A172 (cell line): ENCODE data around the gene SLC31A1. TPM values are rescaled to one million over a fixed set of nuclear protein-coding genes. Genes with fewer than 3 reads are reported as not detected.

Experiments
- DNase-seq: peaks from one replicate; pipeline ENCODE4 v3.0.0-alpha.2; 2015; ENCODE audit warnings: low spot score
- total RNA-seq: library from RNA; depleted of rRNA; stranded (reverse); fragments of >200 nt; shearing (Covaris generic); gene quantifications from 2 replicates; pipeline ENCODE4 v1.2.3, GENCODE V29; 2014; rRNA removed

SLC31A1 gene
- total RNA-seq, 1 experiment from 2014 or later = 15.3 TPM

DNA sequence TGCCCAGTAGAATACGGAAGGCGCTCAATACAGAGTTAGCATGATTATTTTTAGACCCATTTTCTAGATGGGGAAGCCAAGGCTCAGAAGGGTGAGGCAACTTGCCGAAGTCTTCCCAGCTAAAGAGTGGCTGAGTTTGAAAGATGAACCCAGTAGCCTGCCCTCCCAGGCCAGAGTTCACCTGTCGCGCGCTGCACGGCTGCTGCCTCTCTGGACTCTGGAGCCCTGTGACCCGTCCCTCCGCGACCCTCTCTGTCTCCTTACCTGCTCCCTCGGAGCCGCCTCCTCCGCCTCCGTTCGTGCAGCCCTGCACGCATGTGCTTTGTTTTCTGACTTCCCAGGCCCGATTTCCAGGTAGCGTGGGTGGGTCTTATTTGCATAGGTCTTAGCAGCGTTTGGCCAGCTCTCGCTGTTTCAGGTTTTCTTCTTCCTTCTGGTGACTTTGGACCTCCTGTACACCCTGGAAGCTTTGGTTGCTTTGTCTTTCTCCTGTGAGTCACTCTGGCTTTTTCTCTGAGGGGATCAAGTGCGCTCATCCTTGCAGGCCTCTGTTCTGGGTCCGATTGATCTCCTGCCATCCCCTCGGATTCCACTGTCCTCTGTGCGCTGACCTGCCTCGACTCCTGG, 81.6 kb downstream of the SLC31A1 start, which contains the start of gene RNF183:
TSS of gene RNF183 (minus strand) at position 585 of the 627 bp plus-strand sequence. CDS start 5,192 bp downstream, outside the sequence.
- DNase-seq = no peak

DNA sequence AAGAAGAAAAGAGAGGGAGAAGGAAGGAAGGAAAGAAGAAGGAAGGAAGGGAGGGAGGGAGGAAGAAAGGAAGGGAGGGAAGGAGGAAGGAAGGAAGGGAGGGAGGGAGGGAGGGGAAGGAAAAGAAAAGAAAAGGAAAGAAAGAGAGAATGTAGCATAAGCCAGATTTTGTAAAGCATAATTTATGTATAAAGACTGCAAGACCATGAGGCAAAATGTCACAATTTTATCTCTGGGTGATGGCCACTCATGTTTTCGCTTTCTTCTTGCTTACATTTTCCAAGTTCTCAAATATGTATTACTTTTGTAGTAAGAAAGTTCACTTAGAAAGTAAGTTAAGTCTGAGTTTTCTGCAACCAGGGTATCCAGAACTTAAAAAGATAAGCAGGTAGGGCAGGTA, 85.2 kb downstream of the SLC31A1 start:
- no peak for DNase-seq

GRCh38 chr9:113307396-113307975, 86.1 kb downstream of the SLC31A1 start:
- no peak for DNase-seq

DNA sequence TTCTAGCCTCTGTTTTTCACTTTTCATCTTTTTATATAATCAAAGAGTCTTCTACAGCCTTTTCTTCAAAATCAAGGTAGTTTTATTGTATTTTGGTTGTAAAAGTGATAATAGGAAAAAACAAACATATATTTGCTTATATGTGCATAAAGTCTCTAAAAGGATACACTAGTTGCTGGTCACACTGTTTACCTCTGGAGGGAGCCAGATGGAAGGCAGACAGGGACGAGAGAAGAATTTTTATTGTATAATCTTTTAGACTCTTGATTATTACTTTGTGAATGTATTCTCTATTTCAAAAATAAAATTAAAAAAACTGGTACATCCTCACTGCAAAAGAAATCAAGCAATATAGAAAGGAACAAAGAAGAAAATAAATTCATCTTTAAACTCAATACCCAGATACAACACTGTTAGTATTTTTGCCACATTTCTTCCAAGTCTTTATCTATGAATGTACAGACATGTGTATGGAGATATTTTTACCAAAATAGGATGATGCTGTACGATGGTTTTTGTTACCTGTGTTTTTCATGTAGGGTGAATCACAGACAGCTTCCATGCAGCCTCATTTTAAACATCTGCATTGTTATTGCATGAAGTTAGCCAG, 88.0 kb downstream of the SLC31A1 start:
- peak; percentile 21 for DNase-seq

DNA sequence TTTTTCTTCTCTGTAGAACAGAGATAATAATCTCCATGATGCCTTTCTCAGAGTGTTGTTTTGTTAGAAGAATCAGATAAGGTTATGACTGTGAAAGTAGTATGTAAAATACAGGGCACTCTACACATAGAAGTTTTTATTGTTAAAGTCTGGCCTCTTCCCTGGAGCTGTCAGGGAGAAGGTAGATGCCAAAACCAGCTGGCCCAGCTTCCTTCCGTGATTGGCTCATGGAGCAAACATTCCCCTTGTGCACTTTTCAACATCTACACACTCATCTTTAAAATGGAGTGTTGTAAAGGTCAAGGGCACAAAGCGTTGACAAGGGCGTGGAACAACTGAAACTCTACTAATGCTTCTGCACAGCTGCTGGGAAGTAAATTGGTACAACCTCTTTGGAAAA, 89.2 kb downstream of the SLC31A1 start:
- no peak for DNase-seq

DNA sequence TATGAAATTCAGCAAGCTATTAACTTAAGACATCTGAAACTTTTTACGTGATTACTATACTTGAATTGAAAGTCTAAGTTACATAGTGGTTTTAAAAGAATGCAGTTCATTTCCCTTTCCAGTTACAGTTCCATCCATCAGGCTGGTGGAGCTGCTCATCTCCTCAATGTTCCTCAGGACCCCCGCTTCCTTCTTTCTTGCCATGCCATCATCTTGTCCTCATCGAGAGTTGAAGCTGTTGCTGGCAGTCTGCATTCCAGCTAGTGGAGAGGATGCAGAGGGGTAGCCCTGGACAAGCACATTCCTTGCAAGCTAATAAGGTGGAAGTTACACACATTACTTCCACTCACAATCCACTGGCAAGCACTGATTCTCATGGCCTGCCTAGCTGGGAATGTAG, 90.6 kb downstream of the SLC31A1 start:
- no peak for DNase-seq

GRCh38 chr9:113313261-113313660, 91.9 kb downstream of the SLC31A1 start:
- no peak for DNase-seq

Other genes starting within 250 kb of the SLC31A1 start
- gene ZNF883, start 209.4 kb upstream of the SLC31A1 start, total RNA-seq = not detected in 2 replicates
- 3.4 and 4.9 TPM in 2 replicates for gene ZFP37, start 164.8 kb upstream of the SLC31A1 start, total RNA-seq
- gene SLC31A2, start 70.5 kb upstream of the SLC31A1 start, total RNA-seq = 10.2 and 10.5 TPM in 2 replicates
- 23.7 and 24.3 TPM in 2 replicates for gene FKBP15, start 267 bp upstream of the SLC31A1 start, total RNA-seq
- gene CDC26, start 54.0 kb downstream of the SLC31A1 start, total RNA-seq = 49.2 and 63.4 TPM in 2 replicates
- gene PRPF4, start 54.1 kb downstream of the SLC31A1 start, total RNA-seq = 54.3 and 55.8 TPM in 2 replicates
- not detected in 2 replicates for gene RNF183, start 81.8 kb downstream of the SLC31A1 start, total RNA-seq
- 0.60 and 0.74 TPM in 2 replicates for gene WDR31, start 118.7 kb downstream of the SLC31A1 start, total RNA-seq
- not detected in 2 replicates for gene BSPRY, start 128.0 kb downstream of the SLC31A1 start, total RNA-seq
- 19.2 and 23.2 TPM in 2 replicates for gene HDHD3, start 155.4 kb downstream of the SLC31A1 start, total RNA-seq
- 8.4 and 8.8 TPM in 2 replicates for gene ALAD, start 179.7 kb downstream of the SLC31A1 start, total RNA-seq
- 87.5 and 104 TPM in 2 replicates for gene POLE3, start 189.1 kb downstream of the SLC31A1 start, total RNA-seq
- gene C9orf43, start 189.2 kb downstream of the SLC31A1 start, total RNA-seq = 0.50 and 0.76 TPM in 2 replicates
- 65.8 and 75.3 TPM in 2 replicates for gene RGS3, start 242.2 kb downstream of the SLC31A1 start, total RNA-seq